Hepatocyte (in vitro differentiated cells): ENCODE measurements around the gene PRKG1. TPM values are rescaled to one million over a fixed set of nuclear protein-coding genes. Genes with fewer than 3 reads are reported as not detected.
A peak's percentile ranks its signal among the peaks of the same experiment; 100 is the strongest.

Experiments used
- DNase-seq: peaks from one replicate; pipeline ENCODE4 v3.0.0-alpha.2; 2016; ENCODE audit warnings: low spot score
- H2AFZ ChIP-seq: fragments of 200-600 bp; sonication (generic); 2 replicates; pipeline ENCODE4 v1.6.0; 2016; ENCODE audit warnings: antibody characterized with exemption, mild to moderate bottlenecking
- H3K27ac ChIP-seq: fragments of 200-600 bp; sonication (generic); 2 replicates; pipeline ENCODE4 v1.5.1; 2016; ENCODE audit warnings: mild to moderate bottlenecking
- H3K27me3 ChIP-seq: fragments of 200-600 bp; sonication (generic); 2 replicates; pipeline ENCODE4 v1.6.1; 2016
- H3K36me3 ChIP-seq: fragments of 200-600 bp; sonication (generic); replicated peaks from 2 replicates; pipeline ENCODE4 v1.5.1; 2016; ENCODE audit warnings: low read depth; ENCODE audit not compliant: insufficient read depth
- H3K4me1 ChIP-seq: fragments of 200-600 bp; sonication (generic); 2 replicates; pipeline ENCODE4 v1.5.1; 2016; ENCODE audit warnings: mild to moderate bottlenecking, moderate library complexity; ENCODE audit not compliant: insufficient read depth
- H3K4me2 ChIP-seq: fragments of 200-600 bp; sonication (generic); 2 replicates; pipeline ENCODE4 v1.6.0; 2016
- H3K4me3 ChIP-seq: fragments of 200-600 bp; sonication (generic); 2 replicates; pipeline ENCODE4 v1.5.1; 2016; ENCODE audit warnings: mild to moderate bottlenecking
- H3K79me2 ChIP-seq: fragments of 200-600 bp; sonication (generic); 2 replicates; pipeline ENCODE4 v1.6.0; 2017; ENCODE audit warnings: mild to moderate bottlenecking
- H3K9me2 ChIP-seq: fragments of 200-600 bp; sonication (generic); replicated peaks from 2 replicates; pipeline ENCODE4 v1.6.0; 2017; ENCODE audit warnings: mild to moderate bottlenecking; ENCODE audit not compliant: insufficient read depth
- H3K9me3 ChIP-seq: fragments of 200-600 bp; sonication (generic); 2 replicates; pipeline ENCODE4 v1.5.1; 2016; ENCODE audit warnings: low read depth, mild to moderate bottlenecking
- H4K20me1 ChIP-seq: fragments of 200-600 bp; sonication (generic); 2 replicates; pipeline ENCODE4 v1.6.0; 2016; ENCODE audit warnings: mild to moderate bottlenecking; ENCODE audit not compliant: insufficient read depth, poor library complexity, severe bottlenecking
- CTCF ChIP-seq: fragments of 200-600 bp; sonication (generic); IDR thresholded peaks from 2 replicates; pipeline ENCODE4 v1.5.1; 2016; ENCODE audit warnings: antibody characterized with exemption, mild to moderate bottlenecking; ENCODE audit not compliant: poor library complexity
- EZH2 ChIP-seq: fragments of 200-600 bp; sonication (generic); IDR thresholded peaks from 2 replicates; pipeline ENCODE4 v1.6.1; 2016; ENCODE audit warnings: antibody characterized with exemption, mild to moderate bottlenecking, borderline replicate concordance
- EZH2phosphoT487 ChIP-seq: fragments of 200-600 bp; sonication (generic); IDR thresholded peaks from one replicate; pipeline ENCODE4 v1.6.1; 2018; ENCODE audit warnings: antibody characterized with exemption, mild to moderate bottlenecking, low read depth, moderate library complexity; ENCODE audit not compliant: unreplicated experiment, severe bottlenecking
- WGBS: methylation state at CpG from one replicate; pipeline ENCODE4 v1.1.6; 2016; ENCODE audit warnings: low lambda C conversion rate; ENCODE audit errors: missing lambda C conversion rate; 5-methylcytosine and 5-hydroxymethylcytosine counted together
- polyA plus RNA-seq: library from polyadenylated mRNA; unstranded; fragments of >200 nt; fragmentation: Nextera tagmentation; extraction: Ambion mirVana; gene quantifications from 2 replicates; pipeline ENCODE4 v1.2.1, GENCODE V29; 2016
- total RNA-seq: library from RNA; depleted of rRNA; stranded (reverse); fragments of >200 nt; gene quantifications from 2 replicates; pipeline ENCODE4 v1.2.3, GENCODE V29; 2014

The PRKG1 gene
- total and polyA plus RNA-seq, 2 experiments from 2014 or later: 4.0 to 8.1 TPM

DNA sequence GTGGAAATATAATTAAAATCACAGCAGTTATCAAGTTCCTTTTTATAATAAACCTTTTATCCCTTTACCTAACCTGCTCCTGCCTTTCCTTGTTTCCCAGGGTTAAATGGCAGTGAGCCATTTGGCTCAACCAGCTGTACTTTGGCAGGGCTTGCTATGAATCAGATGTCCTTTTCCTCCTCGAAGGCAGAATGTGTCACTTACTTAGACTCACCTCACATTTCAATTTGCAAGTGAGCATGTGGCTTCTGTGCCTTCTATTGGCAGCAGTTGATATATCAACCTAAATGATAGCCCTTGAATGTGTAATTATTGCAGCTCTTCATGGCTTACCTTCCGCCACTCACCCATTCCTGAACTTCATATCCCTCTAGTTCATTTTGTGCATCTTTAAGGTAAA is 323.4 kb downstream of the PRKG1 start:
- no peak overlapping the region for H3K27ac ChIP-seq
- H3K9me2 ChIP-seq: no peaks in the 10 kb centered on the region
- no peaks in the 10 kb centered on the region for H3K79me2 ChIP-seq
- no peaks in the 10 kb centered on the region for H3K36me3 ChIP-seq
- H3K27me3 ChIP-seq: no peaks in the 10 kb centered on the region
- no peaks in the 10 kb centered on the region for H3K9me3 ChIP-seq
- DNase-seq: peak; percentile 8
- H3K4me3 ChIP-seq: no peak overlapping the region
- no peaks in the 10 kb centered on the region for H3K4me1 ChIP-seq
- H4K20me1 ChIP-seq: no peaks in the 10 kb centered on the region
- H2AFZ ChIP-seq: no peak overlapping the region
- WGBS: 78% methylated on average over 2 of the region's 2 CpGs
- TF ChIP-seq EZH2 (no peak), CTCF (no peak), EZH2phosphoT487 (no peak)
- no peak overlapping the region for H3K4me2 ChIP-seq

DNA sequence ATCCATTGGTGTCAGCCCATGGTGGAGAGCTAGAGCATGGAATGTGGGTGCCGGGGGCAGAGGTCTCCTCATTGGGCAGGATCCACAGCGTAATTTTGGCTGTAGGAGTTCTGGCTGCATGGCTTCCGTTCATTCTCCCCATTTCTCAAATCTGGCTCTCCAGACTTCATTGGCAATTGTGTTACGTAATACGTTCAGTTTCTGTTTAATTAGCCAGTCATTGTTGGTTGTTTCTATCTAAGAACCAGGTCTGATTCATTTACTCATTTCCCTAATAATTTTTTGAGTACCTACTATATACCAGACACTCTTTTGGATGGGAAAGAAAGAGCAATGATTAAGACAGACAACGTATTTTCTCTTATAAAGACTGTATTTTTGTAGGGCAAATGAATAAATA is 325.6 kb downstream of the PRKG1 start:
- H3K4me3 ChIP-seq: no peak overlapping the region
- 94% methylated on average over 6 of the region's 6 CpGs for WGBS
- no peaks in the 10 kb centered on the region for H4K20me1 ChIP-seq
- H3K79me2 ChIP-seq: no peaks in the 10 kb centered on the region
- H3K4me2 ChIP-seq: no peak overlapping the region
- no peak overlapping the region for H3K27ac ChIP-seq
- H3K36me3 ChIP-seq: no peaks in the 10 kb centered on the region
- H2AFZ ChIP-seq: no peak overlapping the region
- no peaks in the 10 kb centered on the region for H3K4me1 ChIP-seq
- H3K9me3 ChIP-seq: no peaks in the 10 kb centered on the region
- DNase-seq: no peak
- no peaks in the 10 kb centered on the region for H3K9me2 ChIP-seq
- no peak for TF ChIP-seq EZH2
- TF ChIP-seq EZH2phosphoT487: no peak
- no peak for TF ChIP-seq CTCF
- H3K27me3 ChIP-seq: no peaks in the 10 kb centered on the region

DNA sequence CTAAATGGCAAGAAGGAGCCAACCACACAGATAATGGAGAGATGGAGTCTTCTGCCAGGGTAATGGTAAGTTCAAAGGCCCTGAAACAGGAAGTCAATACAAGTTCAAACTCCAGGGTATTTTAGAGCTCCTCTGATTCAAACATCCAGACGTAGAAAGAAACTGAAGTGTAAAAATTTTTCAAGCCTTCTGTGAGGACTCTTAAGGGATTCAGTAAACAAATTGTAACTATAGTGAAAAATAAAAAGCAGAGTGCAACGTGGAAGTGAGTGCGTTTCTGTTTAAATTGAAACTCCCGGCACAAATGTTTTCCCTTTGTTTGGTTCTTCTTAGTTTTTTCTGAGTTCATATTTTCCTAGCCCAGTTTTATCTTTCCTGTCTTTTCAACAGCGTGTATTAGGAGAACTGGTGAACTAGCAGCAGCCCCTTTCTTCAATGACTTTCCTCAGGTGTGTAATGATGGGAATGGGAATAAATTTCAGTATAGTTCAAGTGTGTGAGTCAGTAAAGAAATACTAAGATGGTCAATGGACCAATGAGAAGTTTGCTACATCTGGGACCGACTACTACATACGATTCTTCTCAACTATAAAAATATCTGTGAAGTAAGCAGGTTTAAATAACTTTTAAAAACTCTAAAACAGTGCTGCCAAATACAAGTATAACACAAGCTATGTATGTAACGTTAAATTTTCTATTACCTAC is 326.3 kb downstream of the PRKG1 start:
- H3K79me2 ChIP-seq: no peaks in the 10 kb centered on the region
- H3K9me2 ChIP-seq: no peaks in the 10 kb centered on the region
- DNase-seq: no peak
- no peaks in the 10 kb centered on the region for H4K20me1 ChIP-seq
- H3K27me3 ChIP-seq: no peaks in the 10 kb centered on the region
- no peak for TF ChIP-seq EZH2
- no peak overlapping the region for H2AFZ ChIP-seq
- no peaks in the 10 kb centered on the region for H3K9me3 ChIP-seq
- H3K4me1 ChIP-seq: no peaks in the 10 kb centered on the region
- H3K36me3 ChIP-seq: no peaks in the 10 kb centered on the region
- WGBS: 90% methylated on average over 8 of the region's 8 CpGs
- no peak overlapping the region for H3K4me2 ChIP-seq
- H3K4me3 ChIP-seq: no peak overlapping the region
- H3K27ac ChIP-seq: no peak overlapping the region

DNA sequence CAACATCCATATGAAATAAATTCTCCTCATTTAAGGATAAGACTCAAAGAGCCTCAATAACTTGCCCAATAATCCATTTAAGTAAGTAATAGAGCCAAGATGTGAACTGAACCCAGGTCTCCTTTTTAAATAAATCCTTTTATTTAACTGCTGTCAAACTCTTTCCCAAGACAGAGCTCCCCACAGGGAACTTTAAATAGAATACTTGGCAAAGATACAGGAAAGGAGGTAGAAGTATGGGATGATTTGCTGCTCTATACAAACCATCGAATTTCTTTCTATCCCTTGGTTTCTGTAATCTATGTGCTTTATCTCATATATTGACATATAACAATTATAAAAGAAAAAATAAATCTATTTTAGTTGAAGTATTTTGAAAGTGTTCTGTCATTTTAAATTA is 329.2 kb downstream of the PRKG1 start:
- WGBS: 58% methylated on average over 1 of the region's 1 CpG
- TF ChIP-seq CTCF (no peak), EZH2phosphoT487 (no peak), EZH2 (no peak)
- H3K27ac ChIP-seq: no peak overlapping the region

More for the DNA sequence above, 329.2 kb downstream of the PRKG1 start:
- no peak overlapping the region for H3K4me2 ChIP-seq
- DNase-seq: no peak
- no peaks in the 10 kb centered on the region for H3K9me2 ChIP-seq
- H3K36me3 ChIP-seq: no peaks in the 10 kb centered on the region
- no peaks in the 10 kb centered on the region for H3K4me1 ChIP-seq
- no peak overlapping the region for H3K4me3 ChIP-seq
- H3K9me3 ChIP-seq: no peaks in the 10 kb centered on the region
- H4K20me1 ChIP-seq: no peaks in the 10 kb centered on the region
- no peak overlapping the region for H2AFZ ChIP-seq
- no peaks in the 10 kb centered on the region for H3K27me3 ChIP-seq
- H3K79me2 ChIP-seq: no peaks in the 10 kb centered on the region
